Measurements from ENCODE around the gene ANKHD1. TPM values are rescaled to one million over a fixed set of nuclear protein-coding genes. Genes with fewer than 3 reads are reported as not detected.
"Not testable (repeated sequence)": the region's sequence is repeated elsewhere in the genome, so short reads cannot be mapped to it uniquely, and the experiment has no call there.

Gene ANKHD1
- total RNA-seq, 4 donors from 2014 or later: 148 to 362 (median 168) TPM

GRCh38 chr5:140483055-140483454 is 81.4 kb downstream of the ANKHD1 start:
- Histone ChIP-seq H3K27ac (no peak overlapping the region), H3K27me3 (no peaks in the 10 kb centered on the region), H3K36me3 (peaks cover 52% of the 10 kb centered on the region), H3K9me3 (no peaks in the 10 kb centered on the region), H3K4me1 (peaks cover 11% of the 10 kb centered on the region), H3K4me3 (no peak overlapping the region)
- 95% methylated on average over 1 of the region's 1 CpG for WGBS
- no peak for DNase-seq (ENCODE audit: low spot score in 2 of 2)
- TF ChIP-seq CTCF (IDR thresholded peaks at IDR 0.05) (no peak), POLR2A (IDR thresholded peaks at IDR 0.05) (no peak)

GRCh38 chr5:140488141-140488540 is 86.5 kb downstream of the ANKHD1 start:
- peaks cover 60% of the 10 kb centered on the region for H3K36me3 ChIP-seq
- not testable (repeated sequence) for H3K4me1 ChIP-seq; H3K9me3 ChIP-seq; H3K27me3 ChIP-seq; DNase-seq (ENCODE audit: low spot score in 2 of 2); H3K4me3 ChIP-seq; H3K27ac ChIP-seq
- WGBS: 95% methylated on average over 4 of the region's 4 CpGs

GRCh38 chr5:140488914-140489313 is 87.3 kb downstream of the ANKHD1 start:
- TF ChIP-seq POLR2A (IDR thresholded peaks at IDR 0.05) (no peak), CTCF (IDR thresholded peaks at IDR 0.05) (no peak), EP300 (IDR thresholded peaks at IDR 0.05) (no peak), POLR2AphosphoS5 (IDR thresholded peaks at IDR 0.05) (no peak)
- no peaks in the 10 kb centered on the region for H3K27me3 ChIP-seq
- DNase-seq (ENCODE audit: low spot score in 2 of 2): no peak
- H3K9me3 ChIP-seq: no peaks in the 10 kb centered on the region
- H3K4me3 ChIP-seq: no peak overlapping the region
- 98% methylated on average over 6 of the region's 6 CpGs for WGBS
- no peak overlapping the region for H3K27ac ChIP-seq
- H3K36me3 ChIP-seq: peaks cover 55% of the 10 kb centered on the region
- no peaks in the 10 kb centered on the region for H3K4me1 ChIP-seq

GRCh38 chr5:140497897-140498296 is 96.3 kb downstream of the ANKHD1 start:
- Histone ChIP-seq H3K36me3 (peaks cover 30% of the 10 kb centered on the region), H3K4me1 (no peaks in the 10 kb centered on the region), H3K9me3 (no peaks in the 10 kb centered on the region), H3K4me3 (no peak overlapping the region), H3K27ac (no peak overlapping the region), H3K27me3 (no peaks in the 10 kb centered on the region)
- DNase-seq (ENCODE audit: low spot score in 2 of 2): no peak
- TF ChIP-seq POLR2A (IDR thresholded peaks at IDR 0.05): no peak
- no peak for TF ChIP-seq EP300 (IDR thresholded peaks at IDR 0.05)
- TF ChIP-seq CTCF (IDR thresholded peaks at IDR 0.05): no peak
- TF ChIP-seq POLR2AphosphoS5 (IDR thresholded peaks at IDR 0.05): no peak

- H3K4me1 ChIP-seq: no peaks in the 10 kb centered on the region
- H3K9me3 ChIP-seq: no peaks in the 10 kb centered on the region
- H3K36me3 ChIP-seq: peaks cover 25% of the 10 kb centered on the region
- 72% methylated on average over 1 of the region's 1 CpG for WGBS
- no peak overlapping the region for H3K4me3 ChIP-seq
- TF ChIP-seq POLR2AphosphoS5 (IDR thresholded peaks at IDR 0.05): no peak
- TF ChIP-seq POLR2A (IDR thresholded peaks at IDR 0.05): no peak
- no peak for TF ChIP-seq CTCF (IDR thresholded peaks at IDR 0.05)
- no peak for TF ChIP-seq EP300 (IDR thresholded peaks at IDR 0.05)
- H3K27me3 ChIP-seq: no peaks in the 10 kb centered on the region
- no peak for DNase-seq (ENCODE audit: low spot score in 2 of 2)
- H3K27ac ChIP-seq: no peak overlapping the region
Measured at GRCh38 chr5:140498591-140498990, 97.0 kb downstream of the ANKHD1 start.

- 92% methylated on average over 2 of the region's 2 CpGs for WGBS
- Histone ChIP-seq H3K4me1 (no peaks in the 10 kb centered on the region), H3K27me3 (no peaks in the 10 kb centered on the region), H3K36me3 (peaks cover 44% of the 10 kb centered on the region), H3K4me3 (no peak overlapping the region), H3K27ac (no peak overlapping the region), H3K9me3 (no peaks in the 10 kb centered on the region)
- no peak for DNase-seq (ENCODE audit: low spot score in 2 of 2)
- TF ChIP-seq POLR2AphosphoS5 (IDR thresholded peaks at IDR 0.05) (no peak), POLR2A (IDR thresholded peaks at IDR 0.05) (no peak), CTCF (IDR thresholded peaks at IDR 0.05) (no peak), EP300 (IDR thresholded peaks at IDR 0.05) (no peak)
Measured at GRCh38 chr5:140502834-140503233, 101.2 kb downstream of the ANKHD1 start.
